ENCODE measurements around the gene PLXNA1.

The PLXNA1 gene

DNA sequence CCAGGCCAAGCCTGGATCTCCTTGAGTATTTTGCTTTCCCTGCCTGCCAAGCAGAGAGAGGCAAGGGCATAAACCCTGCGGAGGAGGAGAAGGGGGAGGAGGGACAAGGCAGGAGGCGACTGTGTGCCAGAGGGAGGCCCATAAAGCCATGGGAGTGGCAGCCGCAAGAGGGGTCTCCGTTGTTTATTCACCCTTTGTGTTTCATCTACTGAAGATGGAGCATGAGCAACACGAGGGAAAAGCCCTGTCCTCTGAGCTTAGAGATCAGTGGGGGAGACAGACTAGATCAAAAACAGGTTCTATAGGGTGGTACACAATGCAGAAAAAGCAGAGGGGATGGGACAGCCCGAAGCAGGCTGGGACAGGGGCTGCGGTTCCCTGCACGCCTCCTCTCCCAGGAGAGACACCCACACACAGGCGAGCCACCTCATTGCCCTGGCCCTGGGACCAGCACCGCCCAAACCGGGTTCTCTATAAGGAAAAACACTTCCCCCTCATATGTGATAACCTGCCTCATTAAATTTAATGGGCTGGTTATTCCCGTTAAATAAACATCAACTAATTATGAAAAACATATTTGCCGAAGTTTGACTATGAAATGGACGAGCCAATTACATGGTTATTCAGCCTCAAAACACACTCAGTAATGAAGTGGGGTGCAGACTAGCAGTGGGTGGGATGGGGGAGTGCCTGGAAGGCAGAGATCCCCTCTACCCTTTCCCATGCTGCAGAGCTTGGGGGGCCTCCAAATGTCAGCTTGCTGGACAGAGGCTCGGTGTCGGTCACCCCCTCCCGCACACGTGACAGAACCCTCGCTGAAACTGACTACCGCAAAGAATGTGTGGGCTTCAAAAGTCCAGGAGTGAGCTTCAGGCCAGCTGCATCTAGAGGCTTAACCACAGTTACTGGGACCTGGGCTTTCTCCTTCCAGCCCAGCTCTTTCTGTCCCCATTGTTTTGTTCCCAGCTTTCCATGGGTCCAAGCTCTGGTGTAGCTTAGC is 14.2 kb upstream of the PLXNA1 start:
- CTCF ChIA-PET = no interaction called here
- Histone ChIP-seq H3K9me3 (ENCODE audit: control insufficient read depth, insufficient read depth, low read depth, low read length) (no peaks in the 10 kb centered on the region), H3K4me3 (ENCODE audit: low read depth, low read length) (no peak overlapping the region), H3K4me1 (ENCODE audit: control insufficient read depth, insufficient read depth, low read length) (no peaks in the 10 kb centered on the region), H3K36me3 (ENCODE audit: control insufficient read depth in 2 of 2, insufficient read depth in 1 of 2, low read length in 2 of 2) (no peaks in the 10 kb centered on the region), H3K27ac (ENCODE audit: extremely low read depth, low read depth, low read length) (no peak overlapping the region)
- TF ChIP-seq ZNF341 (tag by site-specific recombination; IDR thresholded peaks at IDR 0.05; ENCODE audit: low read depth) (peak; percentile 41), ZFHX2 (tag by site-specific recombination; conservative IDR thresholded peaks at IDR 0.05) (peak; percentile 88), GLIS1 (tag by site-specific recombination; IDR thresholded peaks at IDR 0.05) (peak; percentile 51), ZIC2 (tag by site-specific recombination; IDR thresholded peaks at IDR 0.05) (peak; percentile 90), ZNF146 (tag by site-specific recombination; IDR thresholded peaks at IDR 0.05) (no peak), ZNF19 (tag by site-specific recombination; IDR thresholded peaks at IDR 0.05; ENCODE audit: low read depth) (no peak), ZNF518A (tag by site-specific recombination; conservative IDR thresholded peaks at IDR 0.05; ENCODE audit: low read depth) (no peak), ZBTB8A (tag by site-specific recombination; IDR thresholded peaks at IDR 0.05) (0 out of 2 replicates have a peak, but pooled peaks have one; percentile 30), OVOL3 (tag by site-specific recombination; IDR thresholded peaks at IDR 0.05) (no peak), EGR2 (tag by site-specific recombination; IDR thresholded peaks at IDR 0.05; ENCODE audit: low read depth) (peak; percentile 46; the same call in 1 of the 2 replicates)
- TF ChIP-seq, protein P1, sequence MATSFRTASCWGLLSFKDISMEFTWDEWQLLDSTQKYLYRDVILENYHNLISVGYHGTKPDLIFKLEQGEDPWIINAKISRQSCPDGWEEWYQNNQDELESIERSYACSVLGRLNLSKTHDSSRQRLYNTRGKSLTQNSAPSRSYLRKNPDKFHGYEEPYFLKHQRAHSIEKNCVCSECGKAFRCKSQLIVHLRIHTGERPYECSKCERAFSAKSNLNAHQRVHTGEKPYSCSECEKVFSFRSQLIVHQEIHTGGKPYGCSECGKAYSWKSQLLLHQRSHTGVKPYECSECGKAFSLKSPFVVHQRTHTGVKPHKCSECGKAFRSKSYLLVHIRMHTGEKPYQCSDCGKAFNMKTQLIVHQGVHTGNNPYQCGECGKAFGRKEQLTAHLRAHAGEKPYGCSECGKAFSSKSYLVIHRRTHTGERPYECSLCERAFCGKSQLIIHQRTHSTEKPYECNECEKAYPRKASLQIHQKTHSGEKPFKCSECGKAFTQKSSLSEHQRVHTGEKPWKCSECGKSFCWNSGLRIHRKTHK (tag by site-specific recombination; IDR thresholded peaks at IDR 0.05) = no peak
- TF ChIP-seq, protein P2, sequence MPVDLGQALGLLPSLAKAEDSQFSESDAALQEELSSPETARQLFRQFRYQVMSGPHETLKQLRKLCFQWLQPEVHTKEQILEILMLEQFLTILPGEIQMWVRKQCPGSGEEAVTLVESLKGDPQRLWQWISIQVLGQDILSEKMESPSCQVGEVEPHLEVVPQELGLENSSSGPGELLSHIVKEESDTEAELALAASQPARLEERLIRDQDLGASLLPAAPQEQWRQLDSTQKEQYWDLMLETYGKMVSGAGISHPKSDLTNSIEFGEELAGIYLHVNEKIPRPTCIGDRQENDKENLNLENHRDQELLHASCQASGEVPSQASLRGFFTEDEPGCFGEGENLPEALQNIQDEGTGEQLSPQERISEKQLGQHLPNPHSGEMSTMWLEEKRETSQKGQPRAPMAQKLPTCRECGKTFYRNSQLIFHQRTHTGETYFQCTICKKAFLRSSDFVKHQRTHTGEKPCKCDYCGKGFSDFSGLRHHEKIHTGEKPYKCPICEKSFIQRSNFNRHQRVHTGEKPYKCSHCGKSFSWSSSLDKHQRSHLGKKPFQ (tag by site-specific recombination; IDR thresholded peaks at IDR 0.05) = no peak
- TF ChIP-seq, protein P3, sequence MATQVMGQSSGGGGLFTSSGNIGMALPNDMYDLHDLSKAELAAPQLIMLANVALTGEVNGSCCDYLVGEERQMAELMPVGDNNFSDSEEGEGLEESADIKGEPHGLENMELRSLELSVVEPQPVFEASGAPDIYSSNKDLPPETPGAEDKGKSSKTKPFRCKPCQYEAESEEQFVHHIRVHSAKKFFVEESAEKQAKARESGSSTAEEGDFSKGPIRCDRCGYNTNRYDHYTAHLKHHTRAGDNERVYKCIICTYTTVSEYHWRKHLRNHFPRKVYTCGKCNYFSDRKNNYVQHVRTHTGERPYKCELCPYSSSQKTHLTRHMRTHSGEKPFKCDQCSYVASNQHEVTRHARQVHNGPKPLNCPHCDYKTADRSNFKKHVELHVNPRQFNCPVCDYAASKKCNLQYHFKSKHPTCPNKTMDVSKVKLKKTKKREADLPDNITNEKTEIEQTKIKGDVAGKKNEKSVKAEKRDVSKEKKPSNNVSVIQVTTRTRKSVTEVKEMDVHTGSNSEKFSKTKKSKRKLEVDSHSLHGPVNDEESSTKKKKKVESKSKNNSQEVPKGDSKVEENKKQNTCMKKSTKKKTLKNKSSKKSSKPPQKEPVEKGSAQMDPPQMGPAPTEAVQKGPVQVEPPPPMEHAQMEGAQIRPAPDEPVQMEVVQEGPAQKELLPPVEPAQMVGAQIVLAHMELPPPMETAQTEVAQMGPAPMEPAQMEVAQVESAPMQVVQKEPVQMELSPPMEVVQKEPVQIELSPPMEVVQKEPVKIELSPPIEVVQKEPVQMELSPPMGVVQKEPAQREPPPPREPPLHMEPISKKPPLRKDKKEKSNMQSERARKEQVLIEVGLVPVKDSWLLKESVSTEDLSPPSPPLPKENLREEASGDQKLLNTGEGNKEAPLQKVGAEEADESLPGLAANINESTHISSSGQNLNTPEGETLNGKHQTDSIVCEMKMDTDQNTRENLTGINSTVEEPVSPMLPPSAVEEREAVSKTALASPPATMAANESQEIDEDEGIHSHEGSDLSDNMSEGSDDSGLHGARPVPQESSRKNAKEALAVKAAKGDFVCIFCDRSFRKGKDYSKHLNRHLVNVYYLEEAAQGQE (tag by site-specific recombination; IDR thresholded peaks at IDR 0.05) = 0 out of 2 replicates have a peak, but pooled peaks have one; percentile 23
- TF ChIP-seq, protein P4, sequence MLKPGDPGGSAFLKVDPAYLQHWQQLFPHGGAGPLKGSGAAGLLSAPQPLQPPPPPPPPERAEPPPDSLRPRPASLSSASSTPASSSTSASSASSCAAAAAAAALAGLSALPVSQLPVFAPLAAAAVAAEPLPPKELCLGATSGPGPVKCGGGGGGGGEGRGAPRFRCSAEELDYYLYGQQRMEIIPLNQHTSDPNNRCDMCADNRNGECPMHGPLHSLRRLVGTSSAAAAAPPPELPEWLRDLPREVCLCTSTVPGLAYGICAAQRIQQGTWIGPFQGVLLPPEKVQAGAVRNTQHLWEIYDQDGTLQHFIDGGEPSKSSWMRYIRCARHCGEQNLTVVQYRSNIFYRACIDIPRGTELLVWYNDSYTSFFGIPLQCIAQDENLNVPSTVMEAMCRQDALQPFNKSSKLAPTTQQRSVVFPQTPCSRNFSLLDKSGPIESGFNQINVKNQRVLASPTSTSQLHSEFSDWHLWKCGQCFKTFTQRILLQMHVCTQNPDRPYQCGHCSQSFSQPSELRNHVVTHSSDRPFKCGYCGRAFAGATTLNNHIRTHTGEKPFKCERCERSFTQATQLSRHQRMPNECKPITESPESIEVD (tag by site-specific recombination; IDR thresholded peaks at IDR 0.05) = 0 out of 2 replicates have a peak, but pooled peaks have one; percentile 46
- POLR2A ChIA-PET = no interaction called here

All from HEK293 (cell line).